Tibial nerve (tissue), 4 donors: Measurements from ENCODE around the gene PZP. TPM values are rescaled to one million over a fixed set of nuclear protein-coding genes. Genes with fewer than 3 reads are reported as not detected.
"Not testable (repeated sequence)": the region's sequence is repeated elsewhere in the genome, so short reads cannot be mapped to it uniquely, and the experiment has no call there.

Source experiments
- DNase-seq, 2 donors: peaks; one replicate each; pipeline ENCODE4 v3.0.0-alpha.2; 2019; ENCODE audit warnings: low spot score in 2 of 2
- H3K27ac ChIP-seq, 4 donors: fragments of 200-600 bp; sonication (generic) in 3 of 4; one replicate each; pipeline ENCODE4 v1.5.1; 2017 to 2019; ENCODE audit warnings: mild to moderate bottlenecking in 1 of 4
- H3K27me3 ChIP-seq, 2 donors: fragments of 200-600 bp; sonication (generic) in 1 of 2; one replicate each; pipeline versions ENCODE4 v1.5.1 to v1.6.0; 2017 to 2019
- H3K36me3 ChIP-seq, 3 donors: fragments of 200-600 bp; sonication (generic); one replicate each; pipeline ENCODE4 v1.5.1; 2018 to 2019
- H3K4me1 ChIP-seq, 4 donors: fragments of 200-600 bp; sonication (generic) in 3 of 4; one replicate each; pipeline ENCODE4 v1.5.1; 2017 to 2019
- H3K4me3 ChIP-seq, 4 donors: fragments of 200-600 bp; sonication (generic) in 3 of 4; one replicate each; pipeline ENCODE4 v1.5.1; 2017 to 2019; ENCODE audit warnings: mild to moderate bottlenecking in 1 of 4, moderate library complexity in 1 of 4
- H3K9me3 ChIP-seq, 4 donors: fragments of 200-600 bp; sonication (generic) in 3 of 4; one replicate each; pipeline ENCODE4 v1.5.1; 2017 to 2019
- CTCF ChIP-seq, 5 experiments: fragments of 200-600 bp in 3 of 5; fragments of 450-650 bp in 2 of 5; sonication (generic) in 3 of 5; IDR thresholded peaks; one replicate each; pipeline ENCODE4 v1.5.1; 2016 to 2019; ENCODE audit warnings: antibody characterized with exemption in 5 of 5, mild to moderate bottlenecking in 3 of 5, moderate library complexity in 2 of 5
- EP300 ChIP-seq, 2 donors: sonication (generic); formaldehyde crosslinking; IDR thresholded peaks; one replicate each; pipeline ENCODE4 v1.6.1; 2017; ENCODE audit warnings: antibody characterized with exemption in 2 of 2, mild to moderate bottlenecking in 1 of 2
- POLR2A ChIP-seq, 2 donors: fragments of 450-650 bp; IDR thresholded peaks; one replicate each; pipeline ENCODE4 v1.6.1; 2017; ENCODE audit warnings: antibody characterized with exemption in 2 of 2, mild to moderate bottlenecking in 2 of 2, moderate library complexity in 2 of 2
- WGBS, 2 donors: methylation state at CpG; one replicate each; pipeline ENCODE4 v1.1.5; 2018; 5-methylcytosine and 5-hydroxymethylcytosine counted together
- total RNA-seq, 4 donors: library from RNA; depleted of rRNA; stranded (reverse); fragments of >200 nt; gene quantifications; one replicate each; pipeline ENCODE4 v1.1.0, GENCODE V29; 2016

Gene PZP
- total RNA-seq, 4 donors from 2014 or later = 0.22 to 0.59 (median 0.30) TPM; not detected in 1

- 96% methylated on average over 3 of the region's 3 CpGs for WGBS, 2 donors
- TF ChIP-seq POLR2A (IDR thresholded peaks at IDR 0.05) (no peak), CTCF (IDR thresholded peaks at IDR 0.05) (no peak)
- Histone ChIP-seq H3K36me3 (no peaks in the 10 kb centered on the region), H3K4me1 (no peaks in the 10 kb centered on the region), H3K9me3 (peaks cover 0 to 25% (median 3%) of the 10 kb centered on the region in 4 donors), H3K27ac (no peak overlapping the region), H3K4me3 (no peak overlapping the region), H3K27me3 (no peaks in the 10 kb centered on the region)
- no peak for DNase-seq
Observed at GRCh38 chr12:9143929-9144729, 64.1 kb downstream of the PZP start.

DNA sequence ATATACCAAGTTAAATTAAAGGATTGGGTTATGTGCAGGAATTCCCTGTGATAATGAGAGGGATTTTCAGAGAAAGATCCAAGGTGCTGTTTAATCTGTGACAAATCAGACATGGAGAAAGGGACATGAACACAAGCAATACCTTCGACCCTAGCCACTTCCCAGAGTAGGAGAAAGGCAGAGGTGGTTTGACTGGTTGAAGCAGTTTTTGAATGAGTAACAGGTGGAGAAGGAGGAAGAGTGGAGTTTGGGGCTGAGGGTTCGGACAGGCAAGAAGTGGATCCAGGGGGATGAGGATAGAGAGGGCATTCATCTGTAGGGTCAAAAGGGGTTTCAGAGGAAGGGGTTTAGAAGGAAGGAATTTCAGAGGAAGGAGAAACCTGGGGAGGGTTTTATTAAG, 65.1 kb downstream of the PZP start:
- DNase-seq = no peak
- WGBS, 2 donors = 79 to 81% methylated on average over 2 of the region's 2 CpGs
- no peaks in the 10 kb centered on the region for H3K4me1 ChIP-seq
- TF ChIP-seq EP300 (IDR thresholded peaks at IDR 0.05) = no peak
- TF ChIP-seq POLR2A (IDR thresholded peaks at IDR 0.05) = no peak
- TF ChIP-seq CTCF (IDR thresholded peaks at IDR 0.05) = no peak
- no peak overlapping the region for H3K4me3 ChIP-seq
- no peaks in the 10 kb centered on the region for H3K36me3 ChIP-seq
- no peak overlapping the region for H3K27ac ChIP-seq
- peaks cover 0 to 25% (median 3%) of the 10 kb centered on the region in 4 donors for H3K9me3 ChIP-seq
- no peaks in the 10 kb centered on the region for H3K27me3 ChIP-seq

GRCh38 chr12:9139588-9140290, 68.5 kb downstream of the PZP start:
- not testable (repeated sequence) for DNase-seq, H3K4me1 ChIP-seq, H3K27ac ChIP-seq, H3K36me3 ChIP-seq, H3K4me3 ChIP-seq, H3K27me3 ChIP-seq
- WGBS, 2 donors = 42% methylated on average over 2 of the region's 2 CpGs
- peaks cover 0 to 14% (median 0%) of the 10 kb centered on the region in 4 donors for H3K9me3 ChIP-seq

- 82 to 84% methylated on average over 5 of the region's 5 CpGs for WGBS, 2 donors
- H3K4me1 ChIP-seq = no peaks in the 10 kb centered on the region
Observed at GRCh38 chr12:9135903-9136310, 72.3 kb downstream of the PZP start.

GRCh38 chr12:9134981-9135628, 73.1 kb downstream of the PZP start:
- H3K9me3 ChIP-seq = peaks cover 0 to 9% (median 0%) of the 10 kb centered on the region in 4 donors
- no peaks in the 10 kb centered on the region for H3K4me1 ChIP-seq
- 80 to 84% methylated on average over 16 of the region's 16 CpGs for WGBS, 2 donors
- no peak for DNase-seq
- H3K36me3 ChIP-seq = no peaks in the 10 kb centered on the region
- H3K4me3 ChIP-seq = no peak overlapping the region
- H3K27ac ChIP-seq = no peak overlapping the region
- no peaks in the 10 kb centered on the region for H3K27me3 ChIP-seq
- TF ChIP-seq EP300 (IDR thresholded peaks at IDR 0.05) (no peak), CTCF (IDR thresholded peaks at IDR 0.05) (no peak)

More at GRCh38 chr12:9135903-9136310, 72.3 kb downstream of the PZP start:
- Histone ChIP-seq H3K4me3 (no peak overlapping the region), H3K27ac (no peak overlapping the region), H3K36me3 (no peaks in the 10 kb centered on the region), H3K27me3 (no peaks in the 10 kb centered on the region), H3K9me3 (peaks cover 0 to 1% (median 0%) of the 10 kb centered on the region in 4 donors)
- DNase-seq = no peak
- TF ChIP-seq POLR2A (IDR thresholded peaks at IDR 0.05) (no peak), CTCF (IDR thresholded peaks at IDR 0.05) (no peak), EP300 (IDR thresholded peaks at IDR 0.05) (no peak)
